HS-27A (cell line): Measurements from ENCODE around the gene CLEC4A.
"Not testable (repeated sequence)": the region's sequence is repeated elsewhere in the genome, so short reads cannot be mapped to it uniquely, and the experiment has no call there.

Experiments
- DNase-seq: peaks from one replicate; pipeline ENCODE4 v3.0.0-alpha.2; 2012; ENCODE audit warnings: low read depth, missing footprints

The CLEC4A gene

DNA sequence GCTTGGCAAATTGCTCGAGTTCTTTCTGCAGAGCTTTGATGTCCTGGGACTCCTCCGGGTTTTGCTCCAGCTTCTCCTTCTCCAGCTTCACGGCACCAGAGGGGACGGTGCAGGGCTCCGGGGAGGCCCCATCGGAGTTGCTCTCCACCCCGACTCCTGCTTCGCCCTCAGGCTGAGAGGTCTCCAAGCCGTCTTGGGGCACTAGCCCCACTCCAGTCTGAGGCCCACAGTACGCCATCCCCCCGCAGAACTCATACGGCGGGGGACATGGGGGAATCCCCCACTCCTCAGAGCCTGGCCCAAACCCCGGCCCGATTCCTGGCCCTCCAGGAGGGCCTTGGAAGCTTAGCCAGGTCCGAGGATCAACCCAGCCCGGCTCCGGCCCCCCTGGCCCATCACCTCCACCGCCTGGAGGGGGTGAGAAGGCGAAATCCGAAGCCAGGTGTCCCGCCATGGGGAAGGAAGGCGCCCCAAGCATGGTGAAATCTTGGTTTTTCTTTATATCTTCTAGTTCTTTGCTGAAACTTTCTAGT is 11.0 kb downstream of the CLEC4A start:
- not testable (repeated sequence) for DNase-seq

DNA sequence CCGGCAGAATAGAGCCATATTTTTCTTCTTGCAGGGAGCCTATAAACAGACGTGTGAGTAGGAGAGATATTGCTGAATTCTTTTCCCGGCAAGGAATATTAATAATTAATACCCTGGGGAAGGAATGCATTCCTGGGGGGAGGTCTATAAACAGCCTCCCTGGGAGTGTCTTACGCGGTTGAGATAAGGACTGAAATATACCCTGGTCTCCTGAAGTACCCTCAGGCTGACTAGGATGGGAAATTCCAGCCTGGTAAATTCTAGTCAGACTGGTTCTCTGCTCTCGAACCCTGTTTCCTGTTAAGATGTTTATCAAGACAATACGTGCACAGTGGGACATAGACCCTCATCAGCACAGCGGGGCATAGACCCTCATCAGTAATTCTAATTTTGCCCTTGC is 18.2 kb downstream of the CLEC4A start:
- DNase-seq = not testable (repeated sequence)

DNA sequence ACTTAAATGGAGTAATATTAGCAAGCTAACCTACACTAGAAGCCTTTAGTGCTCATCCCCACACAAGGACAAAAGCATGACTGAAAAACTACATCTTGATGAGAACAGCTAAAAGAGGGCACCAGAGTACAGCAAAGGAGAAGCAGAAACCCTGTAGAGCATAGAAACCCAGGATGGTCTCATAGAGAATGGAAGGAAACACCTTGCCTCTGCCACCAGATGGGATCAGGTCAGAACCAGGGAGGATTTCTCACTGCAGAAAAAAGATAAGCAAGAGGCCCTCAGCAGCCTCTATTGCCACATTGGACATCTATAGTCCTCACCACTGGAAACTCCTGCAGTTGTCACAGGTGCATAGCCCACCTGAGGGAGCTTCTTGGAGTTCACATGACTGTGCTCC is 19.8 kb downstream of the CLEC4A start:
- no peak for DNase-seq

DNA sequence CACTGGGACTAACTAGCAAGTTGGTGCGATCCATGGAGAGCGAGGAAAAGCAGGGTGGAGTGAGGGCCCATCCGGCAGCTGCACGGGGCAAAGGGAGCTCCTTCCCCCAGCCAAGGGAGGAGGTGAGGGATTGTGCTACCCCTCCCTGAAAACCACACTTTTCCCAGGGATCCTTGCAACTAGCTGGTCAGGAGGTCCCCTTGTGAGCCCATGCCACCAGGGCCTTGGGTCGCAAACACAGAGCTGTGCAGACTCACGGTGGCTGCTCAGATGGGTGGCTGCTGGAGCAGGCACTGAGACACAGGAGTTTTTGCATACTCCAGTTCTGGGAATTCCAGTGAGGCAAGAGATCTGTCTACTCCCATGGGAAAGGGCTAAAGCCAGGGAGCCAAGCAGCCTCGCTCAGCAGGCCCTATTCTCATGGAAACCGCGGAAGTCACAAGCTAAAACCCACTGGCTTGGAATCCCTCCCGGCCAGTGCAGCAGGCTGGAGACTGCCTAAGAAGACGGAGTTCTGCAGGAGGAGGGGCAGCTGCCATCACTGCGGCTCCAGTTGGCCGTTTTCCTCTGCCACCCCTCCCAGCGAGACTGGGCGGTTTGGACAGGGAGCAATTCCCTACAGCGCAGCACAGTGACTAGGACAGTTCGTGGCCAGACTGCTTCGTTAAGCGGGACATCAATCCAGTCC is 22.5 kb downstream of the CLEC4A start:
- peak; percentile 11 for DNase-seq

DNA sequence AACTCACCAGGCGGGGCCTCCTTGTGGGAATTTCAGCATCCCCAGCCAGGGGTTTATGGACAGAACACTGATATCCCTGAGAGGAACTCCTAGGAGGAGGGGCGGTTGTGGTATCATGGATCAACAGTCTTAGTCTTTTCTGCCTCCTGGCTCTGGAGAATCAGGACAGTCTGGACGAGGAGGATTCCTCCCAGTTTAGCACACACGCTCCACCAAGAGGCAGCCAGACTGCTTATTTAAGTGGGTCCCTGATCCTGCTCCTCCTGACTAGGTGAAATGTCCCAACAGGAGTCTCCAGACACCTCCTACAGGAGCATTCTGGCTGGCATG is 23.0 kb downstream of the CLEC4A start:
- no peak for DNase-seq

DNA sequence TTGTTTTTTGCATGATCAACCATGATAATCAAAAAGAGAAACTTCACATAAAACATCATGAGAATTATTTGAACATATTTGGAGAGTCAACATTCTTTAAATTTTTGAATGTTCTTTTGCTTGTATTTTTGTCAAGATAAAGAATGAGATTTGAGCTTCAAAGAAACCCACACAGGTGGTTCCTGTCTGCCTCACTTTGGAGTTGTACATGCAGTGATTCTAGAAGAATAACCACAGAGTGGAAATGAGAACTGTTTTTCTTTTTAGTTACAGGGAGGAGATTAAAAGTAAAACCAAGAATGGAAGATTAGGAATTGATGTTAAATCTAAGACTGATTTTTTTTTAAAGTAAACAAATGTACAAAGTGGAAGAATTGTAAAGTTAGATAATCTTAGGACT is 31.1 kb downstream of the CLEC4A start:
- no peak for DNase-seq

DNA sequence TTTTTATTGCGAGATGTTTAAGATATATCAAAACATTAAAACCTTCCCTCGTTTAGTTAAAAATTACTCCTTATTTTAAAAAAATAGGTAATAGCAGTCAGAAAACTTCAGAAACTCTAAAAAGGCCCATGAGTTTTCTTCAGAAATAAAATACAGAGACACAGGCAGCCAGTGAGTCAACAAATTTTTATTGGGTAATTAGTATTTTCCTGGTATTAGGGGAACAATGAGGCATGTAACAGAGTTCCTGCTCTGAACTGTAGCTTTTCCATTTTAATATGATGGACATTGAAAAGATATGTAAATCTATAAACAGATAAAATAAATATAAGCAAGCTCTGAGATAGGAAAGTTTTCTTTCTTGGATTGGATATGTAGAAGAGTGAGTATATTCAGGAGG is 33.0 kb downstream of the CLEC4A start:
- DNase-seq = peak; percentile 19

DNA sequence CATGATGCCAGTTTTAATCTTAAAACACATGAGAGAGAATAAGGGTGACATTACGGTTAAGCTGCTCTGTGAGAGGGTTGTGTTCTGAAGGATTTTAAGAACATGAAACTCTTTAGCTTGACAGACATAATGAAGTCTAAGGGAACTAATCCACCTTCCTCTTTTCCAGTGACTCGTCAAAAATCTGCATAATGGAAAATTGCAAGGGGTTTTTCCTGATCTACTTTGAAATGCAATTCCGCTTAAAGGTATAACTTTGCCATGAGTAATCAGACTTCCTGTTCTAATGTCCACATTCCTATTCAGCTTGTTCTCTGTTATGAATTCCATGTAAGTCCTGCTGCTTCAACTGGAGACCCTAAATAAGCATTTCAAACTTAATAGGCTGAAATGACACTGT is 33.4 kb downstream of the CLEC4A start, which contains the start of gene ZNF705A:
TSS of gene ZNF705A (plus strand) at position 171 of the 400 bp plus-strand sequence. CDS start 15,611 bp downstream, outside the sequence.
- peak; percentile 70 for DNase-seq

DNA sequence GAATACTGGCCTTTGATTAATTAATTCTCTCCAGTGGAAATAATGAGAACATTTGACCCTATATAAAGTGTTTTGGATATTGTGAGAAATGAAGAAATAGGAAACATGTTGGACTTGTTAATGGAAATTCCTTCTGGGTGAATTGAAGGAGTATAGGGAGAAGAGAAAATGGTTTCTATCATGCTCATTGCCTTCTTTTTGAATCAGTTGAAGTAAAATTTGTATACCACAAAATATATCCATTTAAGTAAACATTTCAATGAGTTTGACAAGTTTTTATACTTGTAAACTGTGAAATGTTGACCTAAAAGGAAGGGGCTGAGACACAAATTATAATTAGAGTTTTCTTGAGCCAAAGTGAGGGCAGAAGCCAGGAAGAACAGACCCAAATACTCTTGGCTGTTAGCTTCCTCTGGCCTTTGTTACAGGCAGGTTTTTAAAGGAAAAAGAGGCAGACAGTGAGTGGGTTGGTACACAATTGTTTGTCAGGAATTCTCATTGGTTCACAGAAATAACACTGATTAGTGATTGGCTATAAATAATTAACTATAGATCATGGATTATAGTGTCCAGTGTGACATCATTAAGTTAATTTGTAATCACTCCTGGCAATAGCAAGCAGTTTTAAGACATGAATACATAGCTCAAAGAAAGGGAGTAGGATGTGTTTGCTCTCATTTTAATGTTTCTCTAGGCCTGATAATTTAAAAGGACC is 34.2 kb downstream of the CLEC4A start:
- no peak for DNase-seq

DNA sequence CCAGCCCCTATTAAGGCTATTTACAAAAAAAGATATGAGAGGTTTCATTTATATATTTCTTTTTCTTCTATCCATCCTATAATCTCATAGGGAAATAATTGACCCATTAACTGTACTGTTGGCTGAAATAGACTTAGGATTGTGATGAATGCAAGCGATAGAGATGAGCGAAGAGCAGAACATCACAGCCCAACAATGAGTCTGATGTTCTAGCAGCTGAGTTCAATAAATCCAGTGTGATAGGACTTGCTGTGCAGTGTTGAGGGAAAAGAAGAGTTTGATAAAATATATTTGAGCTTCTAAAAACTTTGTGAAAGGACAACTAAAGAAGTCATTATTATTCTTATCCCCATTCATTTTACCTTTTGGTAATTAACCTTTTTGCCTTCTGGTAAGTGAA is 49.5 kb downstream of the CLEC4A start:
- DNase-seq = not testable (repeated sequence)

DNA sequence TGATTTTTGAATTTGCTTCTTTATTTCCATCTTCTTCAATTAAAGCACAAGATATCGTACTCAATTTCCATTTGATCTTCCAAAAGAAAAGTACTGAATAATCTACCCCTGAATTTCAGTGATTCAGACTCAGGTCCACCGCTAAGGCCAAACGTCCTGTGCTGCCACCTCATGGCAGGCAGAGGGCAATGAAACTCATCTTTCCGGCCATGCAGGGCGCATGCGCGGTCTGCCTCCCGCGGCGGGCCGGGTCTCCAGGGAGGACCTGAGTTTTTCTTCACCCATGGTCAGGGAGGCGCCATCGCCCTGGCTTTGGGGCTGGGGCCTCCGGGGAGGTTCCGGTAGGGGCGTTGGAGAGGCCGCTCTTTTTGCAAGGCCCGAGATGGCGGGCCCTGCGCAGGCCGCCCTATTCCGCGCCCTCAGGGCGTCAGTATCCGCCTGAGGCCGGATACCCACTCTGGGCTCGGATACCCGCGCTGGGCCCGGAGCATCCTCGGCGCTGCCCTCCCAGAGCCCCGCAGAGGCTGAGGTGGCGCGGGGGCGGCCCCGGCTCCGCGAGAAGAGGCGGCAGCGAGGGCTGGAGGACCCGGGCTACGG is 56.7 kb downstream of the CLEC4A start:
- DNase-seq = peak; percentile 24

DNA sequence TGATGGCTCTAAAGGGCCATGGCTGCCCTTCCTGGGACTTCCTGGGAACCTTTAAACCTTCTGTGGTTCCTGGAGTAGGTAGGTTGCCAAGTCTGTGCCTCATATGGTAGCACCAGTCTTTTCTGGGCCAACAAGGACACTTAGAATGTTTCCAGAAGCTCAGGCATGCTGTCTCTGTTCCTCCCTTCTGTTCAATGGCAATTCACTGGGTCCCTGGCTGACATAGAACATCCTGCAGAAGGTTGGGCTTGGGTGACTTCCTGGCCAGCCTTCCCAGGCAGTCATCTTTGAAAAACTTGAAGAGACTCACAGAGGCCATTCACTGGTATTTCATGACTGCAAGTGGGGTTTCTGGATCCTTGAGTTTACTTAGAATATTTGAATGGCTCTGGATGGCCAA is 57.9 kb downstream of the CLEC4A start:
- not testable (repeated sequence) for DNase-seq

DNA sequence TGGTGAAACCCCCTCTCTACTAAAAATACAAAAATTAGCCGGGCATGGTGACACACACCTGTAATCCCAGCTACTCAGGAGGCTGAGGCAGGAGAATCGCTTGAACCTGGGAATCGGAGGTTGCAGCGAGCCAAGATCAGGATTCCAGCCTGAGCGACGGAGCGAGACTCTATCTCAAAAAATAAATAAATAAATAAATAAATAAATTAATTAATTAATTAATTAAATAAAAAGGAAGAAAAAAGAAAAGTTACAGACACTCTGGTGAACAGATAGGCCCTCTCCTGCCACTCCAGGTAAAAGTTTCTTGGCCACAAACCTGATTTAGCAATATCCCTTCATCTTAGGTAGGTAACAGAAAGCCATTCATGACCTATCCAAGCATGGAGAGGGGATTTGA is 59.5 kb downstream of the CLEC4A start:
- DNase-seq = not testable (repeated sequence)

DNA sequence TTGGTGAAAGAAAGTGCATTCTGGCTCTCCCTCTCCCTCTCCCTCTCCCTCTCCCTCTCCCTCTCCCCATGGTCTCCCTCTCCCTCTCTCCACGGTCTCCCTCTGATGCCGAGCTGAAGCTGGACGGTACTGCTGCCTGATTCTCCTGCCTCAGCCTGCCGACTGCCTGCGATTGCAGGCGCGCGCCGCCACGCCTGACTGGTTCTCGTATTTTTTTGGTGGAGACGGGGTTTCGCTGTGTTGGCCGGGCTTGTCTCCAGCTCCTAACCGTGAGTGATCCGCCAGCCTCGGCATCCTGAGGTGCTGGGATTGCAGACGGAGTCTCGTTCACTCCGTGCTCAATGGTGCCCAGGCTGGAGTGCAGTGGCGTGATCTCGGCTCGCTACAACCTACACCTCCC is 59.9 kb downstream of the CLEC4A start:
- DNase-seq = not testable (repeated sequence)

DNA sequence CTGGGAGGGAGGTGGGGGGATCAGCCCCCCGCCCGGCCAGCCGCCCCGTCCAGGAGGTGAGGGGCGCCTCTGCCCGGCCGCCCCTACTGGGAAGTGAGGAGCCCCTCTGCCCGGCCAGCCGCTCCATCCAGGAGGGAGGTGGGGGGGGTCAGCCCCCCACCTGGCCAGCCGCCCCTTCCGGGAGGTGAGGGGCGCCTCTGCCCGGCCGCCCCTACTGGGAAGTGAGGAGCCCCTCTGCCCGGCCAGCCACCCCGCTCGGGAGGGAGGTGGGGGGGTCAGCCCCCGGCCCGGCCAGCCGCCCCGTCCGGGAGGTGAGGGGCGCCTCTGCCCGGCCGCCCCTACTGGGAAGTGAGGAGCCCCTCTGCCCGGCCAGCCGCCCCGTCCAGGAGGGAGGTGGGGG is 60.8 kb downstream of the CLEC4A start:
- DNase-seq = not testable (repeated sequence)

DNA sequence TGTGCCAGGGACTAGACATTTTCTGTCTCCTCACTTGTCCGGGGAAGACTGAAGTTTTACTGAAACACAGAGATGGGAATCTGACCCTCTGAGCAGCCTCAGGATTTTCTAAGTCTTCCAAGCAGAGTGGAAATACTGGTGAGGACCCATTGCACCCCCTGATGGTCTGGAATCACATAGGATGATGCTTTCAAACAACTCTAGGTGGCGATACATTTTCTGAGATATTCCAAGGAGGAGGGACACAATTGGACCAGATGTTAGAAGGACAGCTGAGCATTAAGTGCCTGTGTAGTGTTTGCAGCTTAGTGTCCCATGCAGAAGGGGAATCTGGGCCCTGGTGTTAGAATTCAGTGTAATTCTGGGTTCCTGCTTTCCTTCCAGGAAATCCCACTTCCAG is 64.7 kb downstream of the CLEC4A start:
- not testable (repeated sequence) for DNase-seq
